ENCODE measurements around the gene GDF3.

GDF3 gene

DNA sequence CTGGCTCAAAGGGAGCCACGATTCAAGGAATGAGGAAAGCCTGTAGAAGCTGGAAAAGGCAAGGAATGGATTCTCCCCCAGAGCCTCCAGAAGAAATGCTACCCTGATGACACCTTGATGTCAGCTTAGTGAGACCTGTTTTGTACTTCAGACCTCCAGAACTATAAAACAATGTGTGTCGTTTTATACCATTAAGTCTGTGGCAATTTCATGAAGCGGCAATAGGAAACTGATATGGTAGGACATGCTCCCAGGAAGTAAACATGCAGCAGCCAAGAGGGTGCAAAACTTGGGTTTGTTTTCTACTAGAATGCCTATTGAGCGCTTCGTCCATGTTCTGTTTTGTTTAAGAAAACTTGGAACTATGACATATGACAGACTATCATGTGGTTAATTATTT is 27.4 kb downstream of the GDF3 start:
- Histone ChIP-seq H3K4me3 (ENCODE audit: low read depth, low read length) (no peak overlapping the region), H2AFZ (ENCODE audit: low read length, unreplicated experiment) (no peak overlapping the region), H3K27ac (ENCODE audit: low read depth, low read length) (no peak overlapping the region), H3K4me1 (ENCODE audit: control insufficient read depth, insufficient read depth, low read length, unreplicated experiment) (no peaks in the 10 kb centered on the region), H3K79me2 (ENCODE audit: control insufficient read depth, insufficient read depth, low read length, unreplicated experiment) (no peaks in the 10 kb centered on the region), H3K27me3 (ENCODE audit: insufficient read depth, low read length) (no peaks in the 10 kb centered on the region), H3K36me3 (ENCODE audit: insufficient read depth, low read length) (no peaks in the 10 kb centered on the region)

DNA sequence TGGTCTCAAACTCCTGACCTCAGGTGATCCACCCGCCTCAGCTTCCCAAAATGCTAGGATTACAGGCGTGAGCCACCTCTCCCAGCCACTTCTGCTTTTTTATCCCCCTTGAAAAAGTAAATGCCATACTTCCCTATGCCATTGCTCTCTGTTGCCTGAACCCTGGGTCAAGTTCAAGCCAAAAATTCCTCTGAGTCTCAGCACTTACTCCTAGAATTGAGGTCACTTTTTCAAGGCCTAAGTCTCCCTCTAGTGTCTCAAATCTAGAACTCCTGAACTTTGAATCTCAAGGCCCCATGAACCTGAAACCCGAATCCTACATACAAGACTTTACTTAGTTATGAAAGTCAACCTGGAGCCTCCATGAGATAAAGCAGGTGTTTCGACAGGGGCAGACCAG is 28.4 kb downstream of the GDF3 start:
- H3K36me3 ChIP-seq (ENCODE audit: insufficient read depth, low read length), result no peaks in the 10 kb centered on the region
- no peaks in the 10 kb centered on the region for H3K79me2 ChIP-seq (ENCODE audit: control insufficient read depth, insufficient read depth, low read length, unreplicated experiment)
- H3K4me1 ChIP-seq (ENCODE audit: control insufficient read depth, insufficient read depth, low read length, unreplicated experiment), result no peaks in the 10 kb centered on the region
- no peak overlapping the region for H2AFZ ChIP-seq (ENCODE audit: low read length, unreplicated experiment)
- no peak overlapping the region for H3K27ac ChIP-seq (ENCODE audit: low read depth, low read length)
- H3K27me3 ChIP-seq (ENCODE audit: insufficient read depth, low read length), result no peaks in the 10 kb centered on the region
- H3K4me3 ChIP-seq (ENCODE audit: low read depth, low read length), result no peak overlapping the region

DNA sequence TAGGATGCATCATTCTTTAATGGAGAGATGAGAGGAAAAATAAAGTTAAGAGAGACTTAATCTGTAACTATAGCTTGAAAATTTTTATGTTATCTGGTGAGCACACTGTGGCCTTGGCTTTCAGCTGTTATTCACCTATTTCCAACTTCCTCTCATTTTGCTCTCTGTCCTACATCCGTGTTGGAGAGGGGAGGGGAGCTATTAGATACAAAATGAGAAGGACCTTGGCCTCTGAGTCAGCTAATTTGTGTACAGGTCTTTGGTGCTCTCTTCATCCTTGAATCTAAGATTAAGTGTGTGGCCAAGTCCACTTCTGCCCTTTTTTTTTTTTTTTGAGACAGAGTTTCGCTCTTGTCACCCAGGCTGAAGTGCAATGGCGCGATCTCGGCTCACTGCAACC is 29.0 kb downstream of the GDF3 start:
- Histone ChIP-seq H3K79me2 (ENCODE audit: control insufficient read depth, insufficient read depth, low read length, unreplicated experiment) (no peaks in the 10 kb centered on the region), H3K27me3 (ENCODE audit: insufficient read depth, low read length) (no peaks in the 10 kb centered on the region), H3K4me3 (ENCODE audit: low read depth, low read length) (no peak overlapping the region), H2AFZ (ENCODE audit: low read length, unreplicated experiment) (no peak overlapping the region), H3K27ac (ENCODE audit: low read depth, low read length) (no peak overlapping the region), H3K36me3 (ENCODE audit: insufficient read depth, low read length) (no peaks in the 10 kb centered on the region), H3K4me1 (ENCODE audit: control insufficient read depth, insufficient read depth, low read length, unreplicated experiment) (no peaks in the 10 kb centered on the region)

DNA sequence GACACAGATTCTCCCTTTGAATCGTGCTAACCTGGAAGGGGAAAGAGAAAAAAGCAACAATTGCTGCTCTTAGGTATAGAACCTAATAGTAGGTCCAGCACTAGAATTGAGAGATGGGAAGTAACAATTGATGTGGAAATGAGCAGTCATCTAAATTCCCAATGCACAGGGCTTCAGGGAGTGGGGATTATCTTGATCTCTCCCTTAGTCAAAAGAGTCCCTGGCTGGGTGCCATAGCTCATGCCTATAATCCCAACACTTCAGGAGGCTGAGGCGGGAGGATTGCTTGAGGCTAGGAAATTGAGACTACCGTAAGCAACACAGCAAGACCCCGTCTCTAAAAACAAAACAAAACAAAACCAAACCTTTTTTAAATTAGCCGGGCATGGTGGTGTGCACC is 33.8 kb downstream of the GDF3 start:
- Histone ChIP-seq H3K4me1 (ENCODE audit: control insufficient read depth, insufficient read depth, low read length, unreplicated experiment) (no peaks in the 10 kb centered on the region), H3K36me3 (ENCODE audit: insufficient read depth, low read length) (no peaks in the 10 kb centered on the region), H3K4me3 (ENCODE audit: low read depth, low read length) (no peak overlapping the region), H2AFZ (ENCODE audit: low read length, unreplicated experiment) (no peak overlapping the region), H3K79me2 (ENCODE audit: control insufficient read depth, insufficient read depth, low read length, unreplicated experiment) (no peaks in the 10 kb centered on the region), H3K27me3 (ENCODE audit: insufficient read depth, low read length) (no peaks in the 10 kb centered on the region), H3K27ac (ENCODE audit: low read depth, low read length) (no peak overlapping the region)

DNA sequence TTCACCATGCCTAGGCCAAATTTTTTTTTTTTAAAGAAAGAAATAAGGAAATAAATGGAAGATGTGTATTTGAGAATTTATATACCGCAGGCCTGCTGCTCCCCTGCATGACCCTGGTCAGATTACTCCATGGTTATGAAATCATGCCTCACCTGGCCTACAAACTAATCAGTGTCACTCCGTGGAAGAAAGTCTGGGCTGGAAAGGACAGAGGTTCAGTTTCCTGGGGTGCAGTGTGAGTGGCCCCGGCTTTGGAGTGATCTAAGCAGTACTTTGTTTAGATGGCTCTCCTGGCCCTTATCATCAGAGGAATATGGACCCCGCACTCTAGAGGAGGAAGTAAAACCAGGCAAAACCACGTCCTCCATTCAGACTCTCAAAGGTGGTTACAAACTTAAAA is 39.5 kb downstream of the GDF3 start:
- no peak overlapping the region for H2AFZ ChIP-seq (ENCODE audit: low read length, unreplicated experiment)
- no peak overlapping the region for H3K4me3 ChIP-seq (ENCODE audit: low read depth, low read length)
- no peaks in the 10 kb centered on the region for H3K4me1 ChIP-seq (ENCODE audit: control insufficient read depth, insufficient read depth, low read length, unreplicated experiment)
- no peaks in the 10 kb centered on the region for H3K36me3 ChIP-seq (ENCODE audit: insufficient read depth, low read length)
- no peaks in the 10 kb centered on the region for H3K79me2 ChIP-seq (ENCODE audit: control insufficient read depth, insufficient read depth, low read length, unreplicated experiment)
- no peak overlapping the region for H3K27ac ChIP-seq (ENCODE audit: low read depth, low read length)
- peaks cover 12% of the 10 kb centered on the region for H3K27me3 ChIP-seq (ENCODE audit: insufficient read depth, low read length)

DNA sequence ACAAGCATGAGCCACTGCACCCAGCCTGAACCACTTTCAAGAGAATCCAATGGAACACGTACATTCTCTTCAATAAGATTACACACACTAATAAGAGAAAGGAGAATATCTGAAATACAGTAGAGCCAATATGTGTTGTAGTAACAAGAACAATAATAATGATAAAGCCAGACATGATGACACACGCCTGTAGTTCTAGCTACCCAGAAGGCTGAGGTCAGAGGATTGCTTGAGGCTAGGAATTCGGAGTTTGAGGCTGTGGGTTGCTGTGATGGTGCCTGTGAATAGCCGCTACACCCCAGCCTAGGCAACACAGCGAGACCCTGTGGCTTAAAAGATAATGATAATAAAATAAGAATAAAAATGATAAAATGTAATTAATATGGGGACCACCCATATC is 45.5 kb downstream of the GDF3 start:
- peaks cover 12% of the 10 kb centered on the region for H3K27me3 ChIP-seq (ENCODE audit: insufficient read depth, low read length)
- no peaks in the 10 kb centered on the region for H3K79me2 ChIP-seq (ENCODE audit: control insufficient read depth, insufficient read depth, low read length, unreplicated experiment)
- H3K4me1 ChIP-seq (ENCODE audit: control insufficient read depth, insufficient read depth, low read length, unreplicated experiment), result no peaks in the 10 kb centered on the region
- H2AFZ ChIP-seq (ENCODE audit: low read length, unreplicated experiment), result no peak overlapping the region
- H3K4me3 ChIP-seq (ENCODE audit: low read depth, low read length), result no peak overlapping the region
- H3K36me3 ChIP-seq (ENCODE audit: insufficient read depth, low read length), result no peaks in the 10 kb centered on the region
- H3K27ac ChIP-seq (ENCODE audit: low read depth, low read length), result no peak overlapping the region

DNA sequence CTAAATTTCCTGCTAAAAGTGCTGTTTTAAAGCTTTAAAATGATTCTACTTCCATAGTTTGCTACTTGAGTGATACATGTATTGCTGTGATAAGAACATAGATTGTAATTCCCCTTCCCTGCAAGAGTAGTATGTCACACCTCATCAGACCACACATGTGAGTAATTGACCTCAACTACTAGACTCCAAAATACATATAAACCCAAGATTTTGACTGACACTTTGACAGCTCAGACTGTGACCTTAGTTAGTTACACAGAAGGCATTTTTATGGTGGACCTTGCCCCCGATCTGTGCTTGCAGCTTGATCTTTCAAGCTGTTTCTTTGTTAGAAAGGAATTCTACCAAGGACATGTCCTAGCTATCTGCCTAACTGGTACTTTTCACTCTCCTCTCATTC is 48.5 kb downstream of the GDF3 start:
- H3K79me2 ChIP-seq (ENCODE audit: control insufficient read depth, insufficient read depth, low read length, unreplicated experiment), result no peaks in the 10 kb centered on the region
- H3K27me3 ChIP-seq (ENCODE audit: insufficient read depth, low read length), result peaks cover under 1% of the 10 kb centered on the region; the same call in 1 of the 2 replicates
- H3K4me1 ChIP-seq (ENCODE audit: control insufficient read depth, insufficient read depth, low read length, unreplicated experiment), result no peaks in the 10 kb centered on the region
- H3K27ac ChIP-seq (ENCODE audit: low read depth, low read length), result no peak overlapping the region
- H3K4me3 ChIP-seq (ENCODE audit: low read depth, low read length), result no peak overlapping the region
- no peak overlapping the region for H2AFZ ChIP-seq (ENCODE audit: low read length, unreplicated experiment)
- no peaks in the 10 kb centered on the region for H3K36me3 ChIP-seq (ENCODE audit: insufficient read depth, low read length)

DNA sequence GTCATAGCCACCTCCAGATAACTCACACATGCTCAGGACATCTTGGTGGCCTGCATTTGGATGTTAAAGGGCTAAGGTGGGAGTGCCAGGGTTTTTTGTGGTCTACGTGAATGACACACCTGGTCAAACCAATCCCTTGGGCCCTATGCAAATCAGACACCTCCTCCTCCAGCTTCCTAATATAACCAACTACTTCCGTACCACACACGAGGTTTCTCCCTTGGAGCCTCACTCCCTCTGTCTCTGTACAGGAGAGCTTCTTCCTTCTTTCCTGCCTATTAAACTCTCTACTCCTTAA is 49.4 kb downstream of the GDF3 start:
- Histone ChIP-seq H3K4me3 (ENCODE audit: low read depth, low read length) (no peak overlapping the region), H3K79me2 (ENCODE audit: control insufficient read depth, insufficient read depth, low read length, unreplicated experiment) (no peaks in the 10 kb centered on the region), H3K36me3 (ENCODE audit: insufficient read depth, low read length) (no peaks in the 10 kb centered on the region), H3K27ac (ENCODE audit: low read depth, low read length) (no peak overlapping the region), H3K4me1 (ENCODE audit: control insufficient read depth, insufficient read depth, low read length, unreplicated experiment) (no peaks in the 10 kb centered on the region), H2AFZ (ENCODE audit: low read length, unreplicated experiment) (no peak overlapping the region), H3K27me3 (ENCODE audit: insufficient read depth, low read length) (no peaks in the 10 kb centered on the region; the same call in 1 of the 2 replicates)

DNA sequence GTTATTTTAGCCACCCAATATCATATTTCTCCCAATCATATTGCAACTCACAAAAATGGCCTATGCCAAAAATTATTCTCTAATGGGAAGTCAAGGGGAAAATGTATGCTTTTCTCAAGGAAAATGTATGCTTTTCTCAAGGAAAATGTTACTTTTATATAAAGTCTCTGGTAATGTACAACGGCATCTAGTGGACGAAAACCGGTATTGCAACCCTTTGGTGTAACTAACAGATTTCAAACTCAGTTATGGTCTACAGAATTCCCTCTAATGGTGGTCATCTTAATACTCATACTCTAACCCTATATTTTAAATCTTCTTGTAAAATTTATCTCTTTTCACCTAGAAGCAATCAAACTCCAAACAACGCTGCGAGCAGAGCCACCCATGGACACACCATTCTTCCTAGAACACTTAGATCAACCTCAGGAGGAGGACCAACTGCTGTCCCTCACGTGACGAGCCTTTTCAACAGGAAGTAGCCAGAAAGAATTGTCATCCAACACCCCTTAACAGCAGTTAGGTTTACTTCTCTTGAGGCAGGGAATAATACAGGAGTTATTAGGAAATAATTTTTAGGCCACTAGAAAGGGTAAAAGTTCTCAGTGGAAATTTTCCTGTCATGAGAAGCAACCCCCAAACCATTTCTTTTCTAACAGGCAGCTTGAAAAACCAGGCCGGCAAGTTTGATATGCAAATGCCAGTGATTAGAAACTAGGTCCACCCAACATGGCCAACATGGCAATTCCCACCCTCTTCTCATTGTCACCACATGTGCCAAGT is 50.0 kb downstream of the GDF3 start:
- H3K4me3 ChIP-seq (ENCODE audit: low read depth, low read length), result no peak overlapping the region
- no peaks in the 10 kb centered on the region for H3K79me2 ChIP-seq (ENCODE audit: control insufficient read depth, insufficient read depth, low read length, unreplicated experiment)
- H3K27me3 ChIP-seq (ENCODE audit: insufficient read depth, low read length), result no peaks in the 10 kb centered on the region; the same call in 1 of the 2 replicates
- no peaks in the 10 kb centered on the region for H3K36me3 ChIP-seq (ENCODE audit: insufficient read depth, low read length)
- H3K27ac ChIP-seq (ENCODE audit: low read depth, low read length), result no peak overlapping the region
- H3K4me1 ChIP-seq (ENCODE audit: control insufficient read depth, insufficient read depth, low read length, unreplicated experiment), result no peaks in the 10 kb centered on the region
- no peak overlapping the region for H2AFZ ChIP-seq (ENCODE audit: low read length, unreplicated experiment)

DNA sequence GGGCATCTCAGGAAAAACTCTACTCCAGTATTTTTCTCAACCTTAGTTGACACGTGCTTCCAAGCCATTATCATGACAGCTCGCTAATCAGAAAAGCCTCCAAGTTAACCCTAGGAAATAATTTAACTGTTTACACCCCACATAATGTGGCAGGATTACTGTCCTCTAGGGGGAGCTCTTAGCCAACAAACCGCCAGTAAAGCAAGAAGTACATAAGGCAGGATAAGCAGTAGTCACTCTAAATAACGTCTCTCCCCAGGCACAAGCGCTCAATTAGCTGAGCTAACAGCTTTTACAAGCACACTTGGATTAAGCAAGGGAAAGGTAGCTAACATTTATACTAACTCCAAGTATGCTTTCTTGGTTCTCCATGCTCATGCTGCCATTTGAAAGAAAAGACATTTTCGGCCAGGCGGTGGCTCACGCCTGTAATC is 52.7 kb downstream of the GDF3 start:
- no peak overlapping the region for H3K4me3 ChIP-seq (ENCODE audit: low read depth, low read length)
- no peaks in the 10 kb centered on the region for H3K4me1 ChIP-seq (ENCODE audit: control insufficient read depth, insufficient read depth, low read length, unreplicated experiment)
- no peak overlapping the region for H2AFZ ChIP-seq (ENCODE audit: low read length, unreplicated experiment)
- H3K36me3 ChIP-seq (ENCODE audit: insufficient read depth, low read length), result no peaks in the 10 kb centered on the region
- no peaks in the 10 kb centered on the region for H3K79me2 ChIP-seq (ENCODE audit: control insufficient read depth, insufficient read depth, low read length, unreplicated experiment)
- H3K27me3 ChIP-seq (ENCODE audit: insufficient read depth, low read length), result no peaks in the 10 kb centered on the region
- H3K27ac ChIP-seq (ENCODE audit: low read depth, low read length), result no peak overlapping the region

DNA sequence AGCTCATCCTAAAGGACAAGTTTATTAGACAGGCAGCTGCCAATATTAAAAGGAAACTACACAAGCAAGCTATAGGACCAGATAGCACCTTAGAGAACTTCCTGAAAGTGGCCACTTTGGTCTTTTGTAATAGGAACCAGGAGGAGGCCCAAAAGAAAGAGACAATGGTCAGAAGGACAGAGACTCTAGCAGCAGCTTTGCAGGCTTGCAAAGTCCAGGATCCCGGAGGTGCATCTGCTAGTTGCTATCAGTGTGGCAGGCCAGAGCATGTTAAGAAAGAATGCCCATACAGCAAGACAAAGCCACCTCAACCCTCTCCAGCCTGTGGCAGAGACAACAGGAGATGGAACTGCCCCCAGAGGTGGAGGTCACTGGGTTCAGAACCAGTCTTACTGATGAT is 53.3 kb downstream of the GDF3 start:
- Histone ChIP-seq H2AFZ (ENCODE audit: low read length, unreplicated experiment) (no peak overlapping the region), H3K27me3 (ENCODE audit: insufficient read depth, low read length) (no peaks in the 10 kb centered on the region), H3K27ac (ENCODE audit: low read depth, low read length) (no peak overlapping the region)

More for the DNA sequence above, 53.3 kb downstream of the GDF3 start:
- Histone ChIP-seq H3K36me3 (ENCODE audit: insufficient read depth, low read length) (no peaks in the 10 kb centered on the region), H3K79me2 (ENCODE audit: control insufficient read depth, insufficient read depth, low read length, unreplicated experiment) (no peaks in the 10 kb centered on the region), H3K4me3 (ENCODE audit: low read depth, low read length) (no peak overlapping the region), H3K4me1 (ENCODE audit: control insufficient read depth, insufficient read depth, low read length, unreplicated experiment) (no peaks in the 10 kb centered on the region)

All from ACC112 (cell line).